Esophagus muscularis mucosa (tissue), 4 donors: ENCODE results near the gene CD300LG. TPM values are rescaled to one million over a fixed set of nuclear protein-coding genes. Genes with fewer than 3 reads are reported as not detected.
"Not testable (repeated sequence)": the region's sequence is repeated elsewhere in the genome, so short reads cannot be mapped to it uniquely, and the experiment has no call there.

Experiments used
- DNase-seq: peaks from one replicate; pipeline ENCODE4 v3.0.0-alpha.2; 2017; ENCODE audit errors: extremely low spot score
- H3K27ac ChIP-seq, 4 donors: fragments of 200-600 bp; sonication (generic); replicated peaks in 1 of 4; 1 replicate in 3 of 4; 2 replicates in 1 of 4; pipeline ENCODE4 v1.5.1; 2016 to 2019; ENCODE audit warnings: mild to moderate bottlenecking in 1 of 4
- H3K27me3 ChIP-seq, 4 donors: fragments of 200-600 bp; sonication (generic); one replicate each; pipeline versions ENCODE4 v1.5.1 to v1.6.0; 2016 to 2019
- H3K36me3 ChIP-seq, 4 donors: fragments of 200-600 bp; sonication (generic); one replicate each; pipeline ENCODE4 v1.5.1; 2016 to 2019
- H3K4me1 ChIP-seq, 4 donors: fragments of 200-600 bp; sonication (generic); one replicate each; pipeline ENCODE4 v1.5.1; 2016 to 2019
- H3K4me3 ChIP-seq, 4 donors: fragments of 200-600 bp; sonication (generic); 1 replicate in 2 of 4; 2 replicates in 2 of 4; pipeline ENCODE4 v1.5.1; 2016 to 2019; ENCODE audit warnings: mild to moderate bottlenecking in 4 of 4, moderate library complexity in 1 of 4
- H3K9me3 ChIP-seq, 4 donors: fragments of 200-600 bp; sonication (generic); 1 replicate in 3 of 4; 2 replicates in 1 of 4; pipeline ENCODE4 v1.5.1; 2016 to 2019
- CTCF ChIP-seq, 3 experiments: fragments of 200-600 bp in 2 of 3; fragments of 450-650 bp in 1 of 3; sonication (generic) in 2 of 3; IDR thresholded peaks; one replicate each; pipeline ENCODE4 v1.5.1; 2017 to 2019; ENCODE audit warnings: antibody characterized with exemption in 3 of 3, mild to moderate bottlenecking in 2 of 3, moderate library complexity in 1 of 3
- EP300 ChIP-seq: sonication (generic); formaldehyde crosslinking; IDR thresholded peaks from one replicate; pipeline ENCODE4 v1.6.1; 2017; ENCODE audit warnings: antibody characterized with exemption
- POLR2A ChIP-seq: fragments of 450-650 bp; IDR thresholded peaks from one replicate; pipeline ENCODE4 v1.6.1; 2017; ENCODE audit warnings: antibody characterized with exemption, moderate library complexity, mild to moderate bottlenecking, low read depth
- POLR2AphosphoS5 ChIP-seq, 2 donors: sonication (generic); formaldehyde crosslinking; IDR thresholded peaks; one replicate each; pipeline ENCODE4 v1.6.1; 2017; ENCODE audit warnings: antibody characterized with exemption in 2 of 2
- WGBS: methylation state at CpG from one replicate; pipeline ENCODE4 v1.1.5; 2018; 5-methylcytosine and 5-hydroxymethylcytosine counted together
- intact Hi-C: fragments of 100-400 bp; cut with DNase I; formaldehyde crosslinking; loops from one replicate; pipeline ENCODE4 v1.15.1; 2023
- total RNA-seq, 4 donors: library from RNA; depleted of rRNA; stranded (reverse); fragments of >200 nt; gene quantifications; one replicate each; pipeline versions ENCODE4 v1.1.0 to v1.2.1, GENCODE V29; 2016

CD300LG gene
- total RNA-seq, 4 donors from 2014 or later, result 0.83 to 12.0 (median 7.3) TPM

GRCh38 chr17:43860927-43861622, 14.1 kb downstream of the CD300LG start:
- no peak overlapping the region for H3K4me3 ChIP-seq
- intact Hi-C loops, result no loop called here
- no peaks in the 10 kb centered on the region for H3K9me3 ChIP-seq
- no peaks in the 10 kb centered on the region for H3K36me3 ChIP-seq
- no peak for TF ChIP-seq POLR2A
- no peak for TF ChIP-seq EP300
- no peak for TF ChIP-seq CTCF (IDR thresholded peaks at IDR 0.05)
- TF ChIP-seq POLR2AphosphoS5 (IDR thresholded peaks at IDR 0.05), result no peak
- 62% methylated on average over 5 of the region's 9 CpGs for WGBS
- no peak for DNase-seq
- peaks cover 0 to 23% (median 0%) of the 10 kb centered on the region in 4 donors for H3K27me3 ChIP-seq
- H3K27ac ChIP-seq, result peak overlapping the region in 3 of 4 donors; percentile 29 to 70 (median 43)
- peaks cover 20 to 38% (median 30%) of the 10 kb centered on the region in 4 donors for H3K4me1 ChIP-seq

- H3K9me3 ChIP-seq, result no peaks in the 10 kb centered on the region
- H3K4me3 ChIP-seq, result no peak overlapping the region
- TF ChIP-seq CTCF (IDR thresholded peaks at IDR 0.05), result no peak
- no peak for TF ChIP-seq EP300
- TF ChIP-seq POLR2A, result no peak
- TF ChIP-seq POLR2AphosphoS5 (IDR thresholded peaks at IDR 0.05), result no peak
- peaks cover 20 to 35% (median 29%) of the 10 kb centered on the region in 4 donors for H3K4me1 ChIP-seq
- peak overlapping the region in 2 of 4 donors; percentile 29 to 70 for H3K27ac ChIP-seq
- peaks cover 0 to 17% (median 0%) of the 10 kb centered on the region in 4 donors for H3K27me3 ChIP-seq
- 84% methylated on average over 9 of the region's 9 CpGs for WGBS
- no peak for DNase-seq
- intact Hi-C loops, result no loop called here
- no peaks in the 10 kb centered on the region for H3K36me3 ChIP-seq
Measured at GRCh38 chr17:43861960-43862359, 15.0 kb downstream of the CD300LG start.

GRCh38 chr17:43864161-43864984, 17.4 kb downstream of the CD300LG start:
- TF ChIP-seq CTCF (IDR thresholded peaks at IDR 0.05) (no peak), POLR2A (no peak), EP300 (no peak), POLR2AphosphoS5 (IDR thresholded peaks at IDR 0.05) (no peak)
- peaks cover 0 to 5% (median 0%) of the 10 kb centered on the region in 4 donors for H3K27me3 ChIP-seq
- H3K4me1 ChIP-seq, result peaks cover 20 to 28% (median 26%) of the 10 kb centered on the region in 4 donors
- 59% methylated on average over 2 of the region's 4 CpGs for WGBS
- no peak for DNase-seq
- H3K36me3 ChIP-seq, result no peaks in the 10 kb centered on the region
- no peaks in the 10 kb centered on the region for H3K9me3 ChIP-seq
- no peak overlapping the region for H3K27ac ChIP-seq
- H3K4me3 ChIP-seq, result no peak overlapping the region
- intact Hi-C loops, result no loop called here

- peaks cover 0 to 13% (median 1%) of the 10 kb centered on the region in 4 donors for H3K4me1 ChIP-seq
- intact Hi-C loops, result no loop called here
- no peak overlapping the region for H3K4me3 ChIP-seq
- no peak overlapping the region for H3K27ac ChIP-seq
- peaks cover 0 to 5% (median 0%) of the 10 kb centered on the region in 4 donors for H3K27me3 ChIP-seq
- H3K36me3 ChIP-seq, result no peaks in the 10 kb centered on the region
- WGBS, result 88% methylated on average over 10 of the region's 10 CpGs
- no peaks in the 10 kb centered on the region for H3K9me3 ChIP-seq
- DNase-seq, result no peak
- TF ChIP-seq POLR2A (no peak), CTCF (IDR thresholded peaks at IDR 0.05) (no peak), EP300 (no peak), POLR2AphosphoS5 (IDR thresholded peaks at IDR 0.05) (no peak)
Measured at GRCh38 chr17:43868226-43868994, 21.4 kb downstream of the CD300LG start.

GRCh38 chr17:43869031-43869430, 22.1 kb downstream of the CD300LG start:
- peaks cover 0 to 13% (median 1%) of the 10 kb centered on the region in 4 donors for H3K4me1 ChIP-seq
- H3K9me3 ChIP-seq, H3K27me3 ChIP-seq, H3K36me3 ChIP-seq, H3K27ac ChIP-seq, DNase-seq, intact Hi-C loops, H3K4me3 ChIP-seq: not testable (repeated sequence)
- 76% methylated on average over 6 of the region's 6 CpGs for WGBS
